HUES6 (cell line): ENCODE measurements around the gene ZNF322.

Experiments used
- H3K27ac ChIP-seq: 2 replicates; pipeline ENCODE4 v1.7.0; 2013; ENCODE audit warnings: low read depth, mild to moderate bottlenecking, low read length, inconsistent platforms
- H3K27me3 ChIP-seq: 2 replicates; pipeline ENCODE4 v1.6.1; 2013; ENCODE audit warnings: low read length; ENCODE audit not compliant: control insufficient read depth, insufficient read depth
- H3K36me3 ChIP-seq: 2 replicates; pipeline ENCODE4 v1.6.1; 2013; ENCODE audit warnings: low read length; ENCODE audit not compliant: control insufficient read depth, insufficient read depth
- H3K4me1 ChIP-seq: 2 replicates; pipeline ENCODE4 v1.6.1; 2013; ENCODE audit warnings: low read length; ENCODE audit not compliant: control insufficient read depth, insufficient read depth
- H3K4me3 ChIP-seq: 2 replicates; pipeline ENCODE4 v1.5.1; 2013; ENCODE audit warnings: low read depth, low read length
- H3K9ac ChIP-seq: one replicate; pipeline ENCODE4 v1.6.1; 2013; ENCODE audit warnings: mild to moderate bottlenecking, low read length
- H3K9me3 ChIP-seq: 2 replicates; pipeline ENCODE4 v1.6.1; 2013; ENCODE audit warnings: low read depth, low read length; ENCODE audit not compliant: control insufficient read depth, insufficient read depth

The ZNF322 gene

DNA sequence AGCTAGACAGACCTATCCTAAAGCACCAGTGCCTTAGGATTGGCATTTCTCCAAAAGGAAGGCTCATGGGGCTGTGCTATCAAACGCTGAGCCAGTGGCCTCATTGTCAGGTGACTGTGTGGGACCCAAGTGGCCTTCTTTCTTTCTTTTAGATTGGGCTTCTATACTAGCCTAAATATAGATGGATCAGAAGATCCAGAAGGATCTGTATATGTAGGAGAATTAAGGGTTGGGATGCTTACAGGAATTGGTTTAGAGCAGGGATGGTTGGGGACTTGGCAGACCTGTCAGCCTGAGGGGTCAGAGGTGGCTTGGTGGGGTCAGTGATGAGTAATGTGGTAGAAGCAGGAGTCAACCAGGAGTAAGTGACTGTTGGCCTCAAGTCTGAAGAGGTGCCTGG, 47.9 kb downstream of the ZNF322 start:
- Histone ChIP-seq H3K27me3 (peaks cover 61% of the 10 kb centered on the region), H3K27ac (no peak overlapping the region)

DNA sequence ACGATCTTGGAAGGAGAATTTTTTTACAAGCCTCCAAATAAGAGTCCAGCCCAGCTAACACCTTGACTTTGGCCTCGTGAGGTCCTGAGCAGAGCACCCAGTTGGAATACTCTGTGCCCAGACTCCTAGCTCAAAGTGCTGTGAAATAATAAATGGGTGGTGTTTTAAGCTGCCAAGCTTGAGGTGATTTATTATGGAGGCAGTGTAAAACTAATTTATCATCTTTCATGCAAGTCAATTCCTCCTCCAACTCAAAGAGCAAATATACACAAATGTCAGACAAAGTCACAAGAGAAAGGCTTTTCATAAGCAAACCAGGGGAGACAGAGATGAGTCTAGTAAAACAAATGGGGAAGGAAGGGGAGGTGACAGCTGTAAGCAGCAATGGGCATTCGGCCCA, 50.1 kb downstream of the ZNF322 start:
- Histone ChIP-seq H3K27ac (no peak overlapping the region), H3K9ac (no peak overlapping the region), H3K9me3 (no peaks in the 10 kb centered on the region), H3K4me3 (no peak overlapping the region), H3K4me1 (no peaks in the 10 kb centered on the region), H3K27me3 (peaks cover 55% of the 10 kb centered on the region), H3K36me3 (no peaks in the 10 kb centered on the region)

More for the DNA sequence above, 47.9 kb downstream of the ZNF322 start:
- no peak overlapping the region for H3K4me3 ChIP-seq
- no peak overlapping the region for H3K9ac ChIP-seq
- peaks cover 7% of the 10 kb centered on the region for H3K4me1 ChIP-seq
- no peaks in the 10 kb centered on the region for H3K36me3 ChIP-seq
- H3K9me3 ChIP-seq = 0 out of 2 replicates have a peak, but pooled peaks cover 1% of the 10 kb centered on the region

DNA sequence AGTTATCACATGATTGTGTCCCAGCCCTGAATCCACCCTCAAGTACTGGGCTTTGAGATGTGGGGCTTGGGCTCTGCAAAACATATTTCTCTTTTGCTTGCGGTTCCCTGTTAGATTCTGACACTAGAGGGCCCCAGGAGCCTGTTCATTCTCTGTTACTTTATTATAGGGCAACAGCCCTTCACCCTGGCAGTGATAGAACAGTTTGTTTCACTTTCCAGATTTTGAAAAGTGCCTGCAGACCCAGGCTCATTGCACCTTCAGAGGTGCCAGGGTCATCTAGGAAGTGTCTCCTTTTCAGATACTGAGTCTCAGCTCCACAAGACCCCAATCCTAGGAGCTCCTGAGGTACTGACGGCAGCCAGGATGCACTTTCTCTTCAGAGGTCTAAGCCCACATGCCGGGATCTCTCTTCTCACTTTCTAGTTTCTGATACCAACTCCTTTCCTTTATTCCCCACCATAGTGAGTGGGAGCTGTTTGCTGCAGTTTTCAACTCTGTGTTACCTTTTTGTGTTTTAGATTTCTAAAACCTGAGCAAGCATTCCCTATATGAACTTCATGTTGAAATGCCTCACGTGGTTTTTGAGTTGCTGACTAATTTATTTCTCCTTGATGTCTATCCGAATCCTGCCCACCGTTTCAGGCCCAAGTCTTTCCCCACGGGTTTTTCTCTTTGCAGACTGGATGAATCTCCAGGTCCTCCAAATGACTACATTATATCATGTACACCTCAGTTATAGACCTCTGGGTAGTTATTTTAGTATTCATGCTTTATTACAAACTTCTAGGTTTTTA, 51.9 kb downstream of the ZNF322 start:
- Histone ChIP-seq H3K9me3 (no peaks in the 10 kb centered on the region), H3K27me3 (peaks cover 37% of the 10 kb centered on the region), H3K4me3 (peak overlapping the region; percentile 32; the same call in 1 of the 2 replicates), H3K27ac (no peak overlapping the region), H3K36me3 (no peaks in the 10 kb centered on the region), H3K4me1 (no peaks in the 10 kb centered on the region), H3K9ac (no peak overlapping the region)

DNA sequence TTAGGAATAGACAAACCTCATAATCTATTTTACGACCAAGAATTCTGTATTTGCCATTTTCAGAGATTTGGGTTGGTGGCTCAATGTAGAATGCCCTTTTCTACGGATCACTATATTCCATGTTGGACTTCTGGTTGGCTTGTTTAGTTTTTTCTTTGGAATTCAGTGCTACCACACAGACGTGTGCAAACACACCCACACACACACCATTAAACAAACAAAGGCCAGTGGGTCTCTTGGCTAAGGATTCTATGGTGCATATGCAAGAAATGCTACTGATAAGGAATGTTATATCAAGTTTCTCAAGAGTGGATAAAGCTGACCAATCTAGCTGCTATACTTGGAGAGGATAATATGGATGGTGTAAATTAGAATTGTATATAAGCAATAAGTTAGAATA, 54.7 kb downstream of the ZNF322 start:
- no peak overlapping the region for H3K4me3 ChIP-seq
- no peak overlapping the region for H3K9ac ChIP-seq
- H3K36me3 ChIP-seq = peaks cover 2% of the 10 kb centered on the region; the same call in 1 of the 2 replicates
- peaks cover 12% of the 10 kb centered on the region; the same call in 1 of the 2 replicates for H3K27me3 ChIP-seq
- H3K27ac ChIP-seq = no peak overlapping the region
- H3K4me1 ChIP-seq = no peaks in the 10 kb centered on the region
- H3K9me3 ChIP-seq = no peaks in the 10 kb centered on the region

DNA sequence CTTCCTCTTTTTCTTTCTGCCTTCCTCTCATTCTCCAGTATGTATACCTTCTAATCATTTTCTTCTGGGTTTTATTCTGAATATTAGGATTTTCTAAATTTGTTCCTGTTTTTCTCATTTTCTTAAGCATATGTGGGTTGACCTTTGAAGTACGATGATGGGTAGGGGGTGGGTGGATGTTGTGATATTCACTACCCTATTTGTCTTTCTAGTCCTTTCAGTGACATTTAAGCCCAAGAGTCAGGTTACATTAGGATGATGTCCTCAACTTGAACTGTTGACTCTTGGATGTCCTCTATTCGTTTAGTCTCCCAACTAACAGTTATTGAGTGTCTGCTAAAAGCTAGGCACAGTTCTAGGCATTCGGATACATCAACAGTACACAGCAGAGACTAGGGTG, 55.5 kb downstream of the ZNF322 start:
- no peak overlapping the region for H3K27ac ChIP-seq
- H3K36me3 ChIP-seq = peaks cover 9% of the 10 kb centered on the region; the same call in 1 of the 2 replicates
- no peaks in the 10 kb centered on the region for H3K4me1 ChIP-seq
- no peak overlapping the region for H3K4me3 ChIP-seq
- peaks cover 6% of the 10 kb centered on the region; the same call in 1 of the 2 replicates for H3K27me3 ChIP-seq
- no peak overlapping the region for H3K9ac ChIP-seq
- no peaks in the 10 kb centered on the region for H3K9me3 ChIP-seq

DNA sequence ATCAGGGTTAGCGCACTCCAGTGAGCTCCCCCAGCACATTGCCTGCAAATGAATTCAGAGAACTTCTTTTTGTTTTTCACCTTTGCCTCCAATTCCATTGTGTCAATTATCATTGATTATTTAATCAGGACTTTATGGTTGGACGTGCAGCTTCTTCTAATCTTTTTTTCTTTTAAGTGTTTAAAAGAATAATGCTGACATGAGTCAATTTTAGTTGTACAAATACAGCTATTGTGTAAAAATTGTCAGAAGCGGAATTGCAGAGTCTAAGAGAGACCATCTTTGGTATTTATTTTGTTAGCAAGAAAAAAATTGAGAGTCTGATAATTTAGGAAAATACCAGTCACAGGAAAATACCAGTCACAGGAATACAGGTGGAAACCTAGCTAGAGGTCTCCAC, 57.3 kb downstream of the ZNF322 start:
- Histone ChIP-seq H3K9me3 (no peaks in the 10 kb centered on the region), H3K4me1 (peaks cover 5% of the 10 kb centered on the region; the same call in 1 of the 2 replicates), H3K36me3 (peaks cover 17% of the 10 kb centered on the region), H3K27ac (no peak overlapping the region), H3K27me3 (peaks cover 6% of the 10 kb centered on the region; the same call in 1 of the 2 replicates), H3K4me3 (no peak overlapping the region), H3K9ac (no peak overlapping the region)

DNA sequence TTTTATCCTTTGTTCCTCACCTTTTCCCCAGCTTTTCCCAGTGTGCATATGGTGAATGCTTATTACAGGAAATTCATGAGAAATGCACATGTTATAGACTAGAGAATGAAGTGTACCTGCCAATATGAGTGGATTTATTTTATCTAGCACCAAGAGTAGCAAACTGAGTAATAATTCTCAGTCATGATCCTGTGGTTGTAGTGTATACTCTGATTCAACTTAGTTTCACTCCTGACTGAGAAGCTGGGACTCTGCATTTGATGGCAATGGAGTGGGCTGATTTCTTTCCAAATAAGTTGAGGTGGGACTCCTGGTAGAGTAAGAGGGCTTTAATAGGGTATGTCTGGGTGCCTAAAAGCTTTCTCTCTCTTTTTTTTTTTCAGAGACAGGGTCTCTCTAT, 58.8 kb downstream of the ZNF322 start:
- H3K9ac ChIP-seq = no peak overlapping the region
- peaks cover 5% of the 10 kb centered on the region; the same call in 1 of the 2 replicates for H3K4me1 ChIP-seq
- H3K27me3 ChIP-seq = peaks cover 3% of the 10 kb centered on the region; the same call in 1 of the 2 replicates
- H3K36me3 ChIP-seq = peaks cover 17% of the 10 kb centered on the region
- H3K9me3 ChIP-seq = no peaks in the 10 kb centered on the region
- no peak overlapping the region for H3K4me3 ChIP-seq
- H3K27ac ChIP-seq = no peak overlapping the region

DNA sequence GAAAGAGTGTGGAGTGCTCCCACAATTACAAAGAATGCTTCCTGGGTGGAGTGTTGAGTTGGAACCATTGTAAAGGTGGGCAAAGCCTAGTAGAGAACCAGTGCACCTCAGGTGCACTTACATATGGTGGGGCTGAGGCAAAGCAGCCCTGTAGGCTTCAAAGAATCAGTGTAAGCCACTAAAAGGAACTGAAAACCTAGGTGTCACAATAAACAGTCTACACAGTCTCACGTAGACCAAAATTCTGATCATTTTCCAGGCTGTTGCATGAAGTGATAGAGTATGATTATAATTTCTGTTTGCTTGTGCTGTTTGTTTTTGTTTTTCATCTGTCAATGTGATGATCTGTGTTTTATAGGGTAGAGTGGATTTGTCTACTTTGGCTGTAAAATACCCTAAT, 60.0 kb downstream of the ZNF322 start:
- Histone ChIP-seq H3K36me3 (peaks cover 17% of the 10 kb centered on the region), H3K27me3 (no peaks in the 10 kb centered on the region), H3K27ac (no peak overlapping the region), H3K9me3 (no peaks in the 10 kb centered on the region), H3K4me1 (peaks cover 5% of the 10 kb centered on the region; the same call in 1 of the 2 replicates), H3K4me3 (no peak overlapping the region), H3K9ac (no peak overlapping the region)

DNA sequence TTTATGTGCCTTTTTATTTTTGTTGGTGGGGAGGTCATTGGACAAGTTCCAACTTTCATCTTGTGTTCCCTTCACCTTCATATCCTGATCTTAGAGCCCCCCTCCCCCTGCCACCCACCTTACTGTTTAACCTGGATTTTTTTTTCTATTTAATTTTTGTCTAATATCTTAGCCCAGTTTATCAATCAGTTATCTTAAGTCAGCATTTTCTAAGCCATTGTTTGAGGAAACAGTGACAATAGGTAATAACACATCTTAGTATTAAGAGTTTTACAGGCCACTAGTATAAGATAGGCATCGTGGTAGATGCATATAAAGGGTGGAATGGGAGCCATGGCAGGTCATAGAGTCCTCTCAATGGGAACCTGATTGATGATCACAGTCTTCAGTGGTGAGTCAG, 60.4 kb downstream of the ZNF322 start:
- Histone ChIP-seq H3K9me3 (no peaks in the 10 kb centered on the region), H3K36me3 (peaks cover 17% of the 10 kb centered on the region), H3K27ac (no peak overlapping the region)

DNA sequence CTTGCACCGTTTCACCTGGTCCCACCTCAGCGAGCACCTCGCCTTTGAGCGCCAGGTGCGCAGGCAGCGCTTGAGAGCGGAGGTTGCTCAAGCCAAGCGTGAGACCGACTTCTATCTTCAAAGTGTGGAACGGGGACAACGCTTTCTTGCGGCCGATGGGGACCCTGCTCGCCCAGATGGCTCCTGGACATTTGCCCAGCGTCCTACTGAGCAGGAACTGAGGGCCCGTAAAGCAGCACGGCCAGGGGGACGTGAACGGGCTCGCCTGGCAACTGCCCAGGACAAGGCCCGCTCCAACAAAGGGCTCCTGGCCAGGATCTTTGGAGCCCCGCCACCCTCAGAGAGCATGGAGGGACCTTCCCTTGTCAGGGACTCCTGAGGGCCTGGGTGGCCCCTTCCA, 61.3 kb downstream of the ZNF322 start:
- H3K36me3 ChIP-seq = peaks cover 17% of the 10 kb centered on the region
- no peak overlapping the region for H3K27ac ChIP-seq
- H3K4me3 ChIP-seq = no peak overlapping the region; the same call in 1 of the 2 replicates
- H3K9ac ChIP-seq = no peak overlapping the region
- no peaks in the 10 kb centered on the region for H3K9me3 ChIP-seq
- no peaks in the 10 kb centered on the region for H3K27me3 ChIP-seq
- H3K4me1 ChIP-seq = peaks cover 5% of the 10 kb centered on the region; the same call in 1 of the 2 replicates

More for the DNA sequence above, 60.4 kb downstream of the ZNF322 start:
- no peak overlapping the region for H3K4me3 ChIP-seq
- H3K9ac ChIP-seq = no peak overlapping the region
- peaks cover 5% of the 10 kb centered on the region; the same call in 1 of the 2 replicates for H3K4me1 ChIP-seq
- H3K27me3 ChIP-seq = no peaks in the 10 kb centered on the region

DNA sequence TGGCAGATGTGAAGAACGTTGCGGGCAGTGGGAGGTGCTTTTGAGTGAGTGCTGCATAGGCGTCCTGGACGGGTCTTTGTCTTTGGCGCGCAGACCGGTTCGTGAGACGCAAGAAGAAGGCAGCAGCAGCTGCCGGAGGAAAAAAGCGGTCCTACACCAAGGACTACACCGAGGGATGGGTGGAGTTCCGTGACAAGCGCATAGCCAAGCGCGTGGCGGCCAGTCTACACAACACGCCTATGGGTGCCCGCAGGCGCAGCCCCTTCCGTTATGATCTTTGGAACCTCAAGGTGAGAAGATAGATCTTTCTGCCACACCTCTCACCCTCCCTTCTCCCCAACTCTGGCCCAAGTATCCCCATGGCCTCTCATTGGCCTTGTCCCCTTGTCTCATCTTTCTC, 61.7 kb downstream of the ZNF322 start:
- no peak overlapping the region for H3K27ac ChIP-seq

More for the DNA sequence above, 61.7 kb downstream of the ZNF322 start:
- Histone ChIP-seq H3K36me3 (peaks cover 17% of the 10 kb centered on the region), H3K27me3 (no peaks in the 10 kb centered on the region), H3K9me3 (no peaks in the 10 kb centered on the region), H3K4me3 (peak overlapping the region; percentile 96), H3K4me1 (peaks cover 5% of the 10 kb centered on the region; the same call in 1 of the 2 replicates), H3K9ac (no peak overlapping the region)
